Measurements from ENCODE around the gene SMAD2. TPM values are rescaled to one million over a fixed set of nuclear protein-coding genes. Genes with fewer than 3 reads are reported as not detected.

SMAD2 gene
- polyA plus RNA-seq, 1 donor (not counting 4 experiments of a cell fraction or from before 2014, with no cell fraction given) = 87.1 TPM

GRCh38 chr18:47975701-47976100 lies 45.2 kb upstream of the SMAD2 start:
- H3K9me3 ChIP-seq (ENCODE audit: control insufficient read depth, low read depth, low read length) = no peaks in the 10 kb centered on the region
- FAIRE-seq (no peak), DNase-seq (ENCODE audit: low read depth, low spot score) (no peak)
- no peak overlapping the region for H3K27ac ChIP-seq (ENCODE audit: control insufficient read depth, insufficient read depth, low read length)
- no peaks in the 10 kb centered on the region for H3K9me1 ChIP-seq (ENCODE audit: control insufficient read depth, extremely low read depth, insufficient read depth, low read length)
- peaks cover 22% of the 10 kb centered on the region for H3K27me3 ChIP-seq (ENCODE audit: control insufficient read depth, extremely low read depth, insufficient read depth, low read length)
- no peak overlapping the region for H3K4me2 ChIP-seq (ENCODE audit: control insufficient read depth, extremely low read depth, insufficient read depth, low read depth, low read length)
- H3K79me2 ChIP-seq (ENCODE audit: control insufficient read depth, insufficient read depth, low read length) = no peaks in the 10 kb centered on the region
- dilution Hi-C loops (cut with MboI; ENCODE audit: extremely low pct_ligation_motif_present, low sequenced_read_pairs) = no loop called here
- no peak overlapping the region for H2AFZ ChIP-seq (ENCODE audit: control insufficient read depth, low read length)
- H3K9ac ChIP-seq (ENCODE audit: control insufficient read depth, extremely low read depth, insufficient read depth, low read length) = no peak overlapping the region
- H3K36me3 ChIP-seq (ENCODE audit: control insufficient read depth in 2 of 2, extremely low read depth in 1 of 2, insufficient read depth in 2 of 2, low read length in 2 of 2) = no peaks in the 10 kb centered on the region
- no peak for TF ChIP-seq CTCF (optimal IDR thresholded peaks at IDR 0.05 in 1 of 3, IDR thresholded peaks at IDR 0.05 in 1 of 3, conservative IDR thresholded peaks at IDR 0.05 in 1 of 3; ENCODE audit: extremely low read depth in 1 of 3, insufficient read depth in 2 of 3, low read length in 3 of 3)
- no peak for TF ChIP-seq EZH2 (IDR thresholded peaks at IDR 0.05; ENCODE audit: low read length)
- no peak overlapping the region for H3K4me3 ChIP-seq (ENCODE audit: control insufficient read depth in 2 of 3, extremely low read depth in 1 of 3, insufficient read depth in 2 of 3, low read depth in 1 of 3, low read length in 3 of 3)
- H3K4me1 ChIP-seq (ENCODE audit: control insufficient read depth, extremely low read depth, insufficient read depth, low read length) = no peaks in the 10 kb centered on the region
- no peaks in the 10 kb centered on the region for H4K20me1 ChIP-seq (ENCODE audit: control insufficient read depth, extremely low read depth, insufficient read depth, low read length)

- Histone ChIP-seq H3K79me2 (ENCODE audit: control insufficient read depth, insufficient read depth, low read length) (no peaks in the 10 kb centered on the region), H3K4me2 (ENCODE audit: control insufficient read depth, extremely low read depth, insufficient read depth, low read depth, low read length) (no peak overlapping the region), H3K9me1 (ENCODE audit: control insufficient read depth, extremely low read depth, insufficient read depth, low read length) (no peaks in the 10 kb centered on the region), H3K9me3 (ENCODE audit: control insufficient read depth, low read depth, low read length) (no peaks in the 10 kb centered on the region), H3K36me3 (ENCODE audit: control insufficient read depth in 2 of 2, extremely low read depth in 1 of 2, insufficient read depth in 2 of 2, low read length in 2 of 2) (no peaks in the 10 kb centered on the region), H3K4me1 (ENCODE audit: control insufficient read depth, extremely low read depth, insufficient read depth, low read length) (no peaks in the 10 kb centered on the region), H3K27me3 (ENCODE audit: control insufficient read depth, extremely low read depth, insufficient read depth, low read length) (peaks cover 22% of the 10 kb centered on the region), H4K20me1 (ENCODE audit: control insufficient read depth, extremely low read depth, insufficient read depth, low read length) (no peaks in the 10 kb centered on the region), H2AFZ (ENCODE audit: control insufficient read depth, low read length) (no peak overlapping the region), H3K4me3 (ENCODE audit: control insufficient read depth in 2 of 3, extremely low read depth in 1 of 3, insufficient read depth in 2 of 3, low read depth in 1 of 3, low read length in 3 of 3) (no peak overlapping the region), H3K27ac (ENCODE audit: control insufficient read depth, insufficient read depth, low read length) (no peak overlapping the region), H3K9ac (ENCODE audit: control insufficient read depth, extremely low read depth, insufficient read depth, low read length) (no peak overlapping the region)
- DNase-seq (ENCODE audit: low read depth, low spot score) = no peak
- FAIRE-seq = no peak
- dilution Hi-C loops (cut with MboI; ENCODE audit: extremely low pct_ligation_motif_present, low sequenced_read_pairs) = no loop called here
- no peak for TF ChIP-seq EZH2 (IDR thresholded peaks at IDR 0.05; ENCODE audit: low read length)
- no peak for TF ChIP-seq CTCF (optimal IDR thresholded peaks at IDR 0.05 in 1 of 3, IDR thresholded peaks at IDR 0.05 in 1 of 3, conservative IDR thresholded peaks at IDR 0.05 in 1 of 3; ENCODE audit: extremely low read depth in 1 of 3, insufficient read depth in 2 of 3, low read length in 3 of 3)
Observed at GRCh38 chr18:47975105-47975504, 44.6 kb upstream of the SMAD2 start.
